Caco-2 (cell line): ENCODE results near the gene HDGFL2. TPM values are rescaled to one million over a fixed set of nuclear protein-coding genes. Genes with fewer than 3 reads are reported as not detected.

Experiments used
- Bru-seq: library from RNA; stranded (reverse); fragments of 400-500 nt; gene quantifications from one replicate; lab custom pipeline; 2021; lab: Mats Ljungman, UMichigan
- BruChase-seq, 2 experiments: library from RNA; stranded (reverse); fragments of 400-500 nt; gene quantifications; one replicate each; lab custom pipeline; 2021; lab: Mats Ljungman, UMichigan
- BruUV-seq: library from RNA; stranded (reverse); fragments of 400-500 nt; replicated peaks from 2 replicates; lab custom pipeline; 2021; lab: Mats Ljungman, UMichigan
- CTCF ChIA-PET: fragments of 300-600 bp; sonication (Branson Sonifier 250); formaldehyde crosslinking; loops from one replicate; lab custom pipeline; 2022; ENCODE audit warnings: antibody characterized with exemption; lab: Charles Lee
- POLR2A ChIA-PET: fragments of 300-600 bp; sonication (Branson Sonifier 250); formaldehyde crosslinking; loops from one replicate; lab custom pipeline; 2022; ENCODE audit warnings: antibody characterized with exemption; lab: Charles Lee
- DNase-seq, 2 experiments: peaks; one replicate each; pipeline versions ENCODE4 v3.0.0 to v3.0.0-alpha.2; 2020 to 2022
- H3K27me3 ChIP-seq: replicated peaks from 2 replicates; pipeline ENCODE4 v1.6.0; 2011; ENCODE audit warnings: low read length; ENCODE audit not compliant: control insufficient read depth, insufficient read depth
- H3K36me3 ChIP-seq: 2 replicates; pipeline ENCODE4 v1.5.1; 2011; ENCODE audit warnings: low read length; ENCODE audit not compliant: control insufficient read depth, insufficient read depth
- H3K4me1 ChIP-seq: fragments of 250-450 bp; sonication (Bioruptor Pico); 2 replicates; pipeline ENCODE4 v1.5.1; 2020; ENCODE audit warnings: mild to moderate bottlenecking
- H3K4me3 ChIP-seq: 2 replicates; pipeline ENCODE4 v1.5.1; 2011; ENCODE audit warnings: low read depth, mild to moderate bottlenecking, control low read depth, low read length
- H3K9me3 ChIP-seq: fragments of 250-450 bp; sonication (Bioruptor Pico); 2 replicates; pipeline ENCODE4 v1.5.1; 2020; ENCODE audit warnings: mild to moderate bottlenecking, moderate library complexity
- H3K27ac Mint-ChIP-seq: one replicate; pipeline ENCODE4 v1.8.0; 2022; ENCODE audit warnings: mixed read lengths; ENCODE audit not compliant: unreplicated experiment
- H3K27me3 Mint-ChIP-seq: one replicate; pipeline ENCODE4 v1.8.0; 2022; ENCODE audit warnings: mixed read lengths; ENCODE audit not compliant: insufficient read depth, unreplicated experiment
- H3K36me3 Mint-ChIP-seq: one replicate; pipeline ENCODE4 v1.8.0; 2022; ENCODE audit warnings: mild to moderate bottlenecking, mixed read lengths; ENCODE audit not compliant: insufficient read depth, unreplicated experiment
- H3K4me1 Mint-ChIP-seq: one replicate; pipeline ENCODE4 v1.8.0; 2022; ENCODE audit warnings: low read depth, mixed read lengths; ENCODE audit not compliant: unreplicated experiment
- H3K4me3 Mint-ChIP-seq: one replicate; pipeline ENCODE4 v1.8.0; 2022; ENCODE audit warnings: mild to moderate bottlenecking, moderate library complexity, mixed read lengths; ENCODE audit not compliant: unreplicated experiment
- H3K9me3 Mint-ChIP-seq: one replicate; pipeline ENCODE4 v1.8.0; 2022; ENCODE audit warnings: mixed read lengths; ENCODE audit not compliant: unreplicated experiment
- CTCF ChIP-seq, 2 experiments: fragments of 200-600 bp in 1 of 2; IDR thresholded peaks; 1 replicate in 1 of 2; 2 replicates in 1 of 2; pipeline versions ENCODE4 v1.5.1 to v1.8.0; 2011 to 2022; ENCODE audit warnings: antibody characterized with exemption in 1 of 2, control low read depth in 1 of 2, inconsistent platforms in 1 of 2, low read depth in 1 of 2, low read length in 1 of 2, mild to moderate bottlenecking in 1 of 2, moderate library complexity in 1 of 2; ENCODE audit not compliant: insufficient read depth in 1 of 2, severe bottlenecking in 1 of 2, unreplicated experiment in 1 of 2
- intact Hi-C: fragments of 100-400 bp; cut with micrococcal nuclease; formaldehyde crosslinking; loops from one replicate; pipeline ENCODE4 v1.10.0; 2022; ENCODE audit not compliant: unreplicated experiment
- long read RNA-seq: library from polyadenylated mRNA; stranded (forward); transcript quantifications from one replicate; pipeline ENCODE4 v2.0.0, GENCODE V29; 2022
- total RNA-seq: library from RNA; stranded (reverse); gene quantifications from 2 replicates; pipeline ENCODE4 v1.2.3, GENCODE V29; 2022

Gene HDGFL2
- total RNA-seq: 65.7 and 70.8 TPM in 2 replicates
- Bru-seq, nascent RNA: percentile 50 among the genes with signal in this experiment
- percentile 56 among the genes with signal in this experiment for BruChase-seq, experiment 1, labeled RNA remaining after a 2-hour chase
- BruChase-seq, experiment 2, labeled RNA remaining after a 6-hour chase: percentile 62 among the genes with signal in this experiment
- long read RNA-seq, transcript HDGFL2-210 (16 exons, 2,255 nt): minor isoform, 8 of 65 reads
- long read RNA-seq, transcript HDGFL2-208 (16 exons, 2,281 nt): major isoform, 23 of 65 reads
- long read RNA-seq, partial matches to known transcripts: 17 of 65 reads
- long read RNA-seq, other reads (novel, unspliced or antisense): 17 of 65 reads

- H3K4me1 Mint-ChIP-seq: peaks cover 6% of the 10 kb centered on the region
- Histone ChIP-seq H3K9me3 (no peaks in the 10 kb centered on the region), H3K36me3 (no peaks in the 10 kb centered on the region; the same call in 1 of the 2 replicates), H3K4me1 (peaks cover 4% of the 10 kb centered on the region; the same call in 1 of the 2 replicates), H3K4me3 (peak within 1 kb of the TSS; percentile 87), H3K27me3 (no peaks in the 10 kb centered on the region)
- H3K4me3 Mint-ChIP-seq: no peak within 1 kb of the TSS
- peaks cover 3% of the 10 kb centered on the region for H3K36me3 Mint-ChIP-seq
- no peak for DNase-seq
- POLR2A ChIA-PET: interaction anchor here (1.0 to 1.9 kb wide), 3 partner anchors 15 to 130 kb away, joined by 4 to 11 read pairs (median 6); partner anchors contain the start of gene UBXN6
- peak within 1 kb of the TSS; percentile 35 for H3K27ac Mint-ChIP-seq
- no peak for TF ChIP-seq CTCF (IDR thresholded peaks at IDR 0.05; ENCODE audit: insufficient read depth in 1 of 2, low read depth in 1 of 2, low read length in 1 of 2, severe bottlenecking in 1 of 2, unreplicated experiment in 1 of 2)
- CTCF ChIA-PET: interaction anchor here (0.7 to 1.6 kb wide), 5 partner anchors 16 to 119 kb away, joined by 3 to 6 read pairs (median 3); partner anchors contain the start of gene PLIN5
- H3K9me3 Mint-ChIP-seq: no peaks in the 10 kb centered on the region
- intact Hi-C loops: no loop called here
- no peaks in the 10 kb centered on the region for H3K27me3 Mint-ChIP-seq
- no TSS peak for BruUV-seq
Observed at GRCh38 chr19:4472174-4472974, at the start of gene HDGFL2. HDGFL2 (plus strand) TSS chr19:4472297; CDS start chr19:4472351, 54 bp downstream.

GRCh38 chr19:4423416-4424126 is 48.5 kb upstream of the HDGFL2 start:
- CTCF ChIA-PET: interaction anchor here (0.6 kb wide), 1 partner anchor 47 kb away, joined by 3 read pairs; no protein-coding TSS in a partner anchor
- Mint-ChIP-seq H3K36me3 (peaks cover 74% of the 10 kb centered on the region), H3K27me3 (no peaks in the 10 kb centered on the region), H3K27ac (no peak overlapping the region), H3K4me1 (no peaks in the 10 kb centered on the region), H3K9me3 (no peaks in the 10 kb centered on the region), H3K4me3 (no peak overlapping the region)
- POLR2A ChIA-PET: no interaction called here
- BruUV-seq: no TSS peak
- no peaks in the 10 kb centered on the region for H3K9me3 ChIP-seq
- no peaks in the 10 kb centered on the region; the same call in 1 of the 2 replicates for H3K36me3 ChIP-seq
- no peak for TF ChIP-seq CTCF (IDR thresholded peaks at IDR 0.05; ENCODE audit: insufficient read depth in 1 of 2, low read depth in 1 of 2, low read length in 1 of 2, severe bottlenecking in 1 of 2, unreplicated experiment in 1 of 2)
- no peaks in the 10 kb centered on the region for H3K27me3 ChIP-seq
- no peaks in the 10 kb centered on the region for H3K4me1 ChIP-seq
- intact Hi-C loops: no loop called here
- no peak overlapping the region for H3K4me3 ChIP-seq
- no peak for DNase-seq
